H1 (cell line): ENCODE data around the gene HMGN1. TPM values are rescaled to one million over a fixed set of nuclear protein-coding genes. Genes with fewer than 3 reads are reported as not detected.

Experiments
- KDM5A ChIP-seq: fragments of 200-600 bp; IDR thresholded peaks from 2 replicates; pipeline ENCODE4 v1.7.1; 2012; ENCODE audit warnings: mild to moderate bottlenecking, low read length, inconsistent platforms, mixed read lengths
- polyA plus RNA-seq, 7 experiments: library from polyadenylated mRNA; depleted of rRNA in 3 of 7; stranded (reverse) in 5 of 7; unstranded in 2 of 7; fragments of >200 nt in 5 of 7; fragments of 200-250 nt in 2 of 7; gene quantifications; 1 replicate in 5 of 7; 2 replicates in 1 of 7; 4 replicates in 1 of 7; pipeline versions ENCODE4 v1.2.1 to v1.2.3, GENCODE V29; 2011 to 2013; ENCODE audit warnings: missing spikeins in 2 of 7, mixed read lengths in 2 of 7
- total RNA-seq: library from RNA; stranded (reverse); fragmentation: NEBNext Ultra II Directional; extraction: Animal tissue kit (Norgen Biotek cat#: 25700); gene quantifications from 2 replicates; pipeline ENCODE4 v1.2.1, GENCODE V29; 2021

HMGN1 gene
- total and polyA plus RNA-seq, 2 of the 8 experiments (the other 6 are each of a cell fraction or from before 2014, with no cell fraction given): 279 to 505 TPM

DNA sequence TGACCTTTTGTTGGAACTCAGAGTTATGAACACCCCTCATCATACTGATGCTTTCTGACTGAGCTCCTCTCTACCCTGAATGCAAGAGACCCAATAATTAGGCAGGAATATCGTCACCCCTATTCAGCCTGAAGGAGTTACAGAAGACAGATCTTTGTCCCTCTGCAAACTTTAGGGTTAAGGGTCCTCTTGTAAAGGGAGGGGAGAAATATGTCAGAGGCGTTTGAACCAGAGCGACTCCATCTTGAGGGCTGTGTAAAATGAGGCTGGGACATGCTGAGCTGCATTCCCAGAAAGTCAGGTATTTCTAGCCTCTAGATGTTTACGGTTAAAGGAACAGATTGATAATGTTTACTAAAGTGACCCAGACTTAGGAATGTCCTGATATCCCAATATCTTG, 10.5 kb upstream of the HMGN1 start (continued):
- TF ChIP-seq KDM5A: no peak
